GM12872 (cell line): Measurements from ENCODE around the gene PLEKHG4.

ENCODE experiments used
- TF ChIP-seq, protein P1 (sequence below): IDR thresholded peaks from 3 replicates; pipeline ENCODE4 v1.5.1; 2011; ENCODE audit warnings: low read depth, mild to moderate bottlenecking, low read length, moderate library complexity; ENCODE audit not compliant: insufficient read depth

The PLEKHG4 gene

DNA sequence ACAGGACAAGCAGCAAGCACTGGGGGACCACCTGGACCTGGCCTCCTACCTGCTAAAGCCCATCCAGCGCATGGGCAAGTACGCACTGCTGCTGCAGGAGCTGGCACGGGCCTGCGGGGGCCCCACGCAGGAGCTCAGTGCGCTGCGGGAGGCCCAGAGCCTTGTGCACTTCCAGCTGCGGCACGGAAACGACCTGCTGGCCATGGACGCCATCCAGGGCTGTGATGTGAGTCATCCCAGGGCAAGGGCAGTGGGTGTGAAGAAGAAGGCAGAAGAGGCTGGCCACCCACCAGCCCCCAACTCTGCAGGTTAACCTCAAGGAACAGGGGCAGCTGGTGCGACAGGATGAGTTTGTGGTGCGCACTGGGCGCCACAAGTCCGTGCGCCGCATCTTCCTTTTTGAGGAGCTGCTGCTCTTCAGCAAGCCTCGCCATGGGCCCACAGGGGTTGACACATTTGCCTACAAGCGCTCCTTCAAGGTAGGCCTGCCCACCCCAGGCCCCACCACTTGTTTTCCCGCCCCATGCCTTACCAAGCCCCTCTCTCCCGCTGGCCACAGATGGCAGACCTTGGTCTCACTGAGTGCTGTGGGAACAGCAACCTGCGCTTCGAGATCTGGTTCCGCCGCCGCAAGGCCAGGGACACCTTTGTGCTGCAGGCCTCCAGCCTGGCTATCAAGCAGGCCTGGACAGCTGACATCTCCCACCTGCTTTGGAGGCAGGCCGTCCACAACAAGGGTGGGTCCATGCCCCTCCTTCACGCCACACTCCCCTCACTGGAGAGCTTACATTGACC lies 7.3 kb downstream of the PLEKHG4 start:
- TF ChIP-seq, protein P1, sequence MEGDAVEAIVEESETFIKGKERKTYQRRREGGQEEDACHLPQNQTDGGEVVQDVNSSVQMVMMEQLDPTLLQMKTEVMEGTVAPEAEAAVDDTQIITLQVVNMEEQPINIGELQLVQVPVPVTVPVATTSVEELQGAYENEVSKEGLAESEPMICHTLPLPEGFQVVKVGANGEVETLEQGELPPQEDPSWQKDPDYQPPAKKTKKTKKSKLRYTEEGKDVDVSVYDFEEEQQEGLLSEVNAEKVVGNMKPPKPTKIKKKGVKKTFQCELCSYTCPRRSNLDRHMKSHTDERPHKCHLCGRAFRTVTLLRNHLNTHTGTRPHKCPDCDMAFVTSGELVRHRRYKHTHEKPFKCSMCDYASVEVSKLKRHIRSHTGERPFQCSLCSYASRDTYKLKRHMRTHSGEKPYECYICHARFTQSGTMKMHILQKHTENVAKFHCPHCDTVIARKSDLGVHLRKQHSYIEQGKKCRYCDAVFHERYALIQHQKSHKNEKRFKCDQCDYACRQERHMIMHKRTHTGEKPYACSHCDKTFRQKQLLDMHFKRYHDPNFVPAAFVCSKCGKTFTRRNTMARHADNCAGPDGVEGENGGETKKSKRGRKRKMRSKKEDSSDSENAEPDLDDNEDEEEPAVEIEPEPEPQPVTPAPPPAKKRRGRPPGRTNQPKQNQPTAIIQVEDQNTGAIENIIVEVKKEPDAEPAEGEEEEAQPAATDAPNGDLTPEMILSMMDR: no peak

DNA sequence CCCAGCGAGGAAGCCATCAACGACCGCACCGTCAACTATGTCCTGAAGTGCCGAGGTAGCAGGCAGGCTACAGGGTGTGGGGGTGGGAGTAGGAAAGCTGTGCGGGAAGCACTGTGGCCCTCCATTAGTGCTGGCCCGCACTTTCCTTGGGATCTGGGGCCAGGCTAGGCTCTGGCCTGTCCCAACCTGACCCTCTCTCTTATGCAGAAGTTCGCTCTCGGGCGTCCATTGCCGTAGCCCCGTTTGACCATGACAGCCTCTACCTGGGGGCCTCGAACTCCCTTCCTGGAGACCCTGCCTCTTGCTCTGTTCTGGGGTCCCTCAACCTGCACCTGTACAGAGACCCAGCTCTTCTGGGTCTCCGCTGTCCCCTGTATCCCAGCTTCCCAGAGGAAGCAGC lies 8.6 kb downstream of the PLEKHG4 start:
- TF ChIP-seq, protein P1: no peak

DNA sequence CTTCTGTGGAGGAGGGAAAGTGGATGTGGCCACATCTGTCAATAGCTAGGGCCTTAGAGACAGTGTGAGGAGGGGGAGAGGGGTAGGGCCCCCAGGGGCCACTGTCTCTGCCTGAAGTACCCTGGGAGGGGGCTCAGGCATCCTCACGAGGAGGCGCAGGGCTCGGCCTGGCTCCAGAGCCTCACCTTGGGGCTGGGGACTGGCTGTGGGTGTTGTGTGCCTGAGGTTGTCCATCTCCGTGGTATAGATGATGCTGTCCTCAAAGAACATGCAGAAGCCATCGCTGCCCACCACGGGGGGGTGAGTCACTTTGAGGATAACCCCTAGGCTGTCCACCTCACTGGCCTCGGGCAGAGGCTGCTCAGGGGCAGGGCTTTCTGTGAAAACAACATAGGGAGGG lies 12.1 kb downstream of the PLEKHG4 start:
- TF ChIP-seq, protein P1: no peak

DNA sequence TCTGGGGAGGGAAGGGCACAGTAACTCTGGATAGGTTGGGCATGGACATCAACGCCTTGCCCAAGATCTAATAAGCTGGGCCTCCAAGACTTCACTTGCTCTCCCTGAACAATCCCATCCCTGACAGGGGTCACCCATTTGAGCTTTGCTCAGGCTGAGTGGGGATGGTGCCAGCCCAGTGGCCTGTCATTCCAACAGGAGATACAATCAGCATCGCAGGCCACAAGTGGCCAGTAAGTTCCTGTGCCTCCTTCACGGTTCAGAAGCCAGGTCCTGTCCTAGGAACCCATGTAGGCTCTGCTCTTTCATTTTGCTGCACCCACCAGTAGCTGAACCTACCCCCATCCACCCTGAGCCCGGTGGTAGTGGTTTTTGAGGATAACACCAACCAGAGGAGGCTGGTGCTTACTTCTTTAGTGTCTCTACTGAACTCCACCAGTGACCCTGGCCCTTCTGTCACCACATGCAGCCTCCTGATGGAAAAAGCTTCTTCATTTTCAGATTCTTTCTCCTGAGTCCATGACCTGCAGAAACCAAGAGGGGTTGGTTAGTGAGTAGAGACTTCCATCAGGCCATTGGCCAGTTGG lies 14.9 kb downstream of the PLEKHG4 start:
- TF ChIP-seq, protein P1: no peak

DNA sequence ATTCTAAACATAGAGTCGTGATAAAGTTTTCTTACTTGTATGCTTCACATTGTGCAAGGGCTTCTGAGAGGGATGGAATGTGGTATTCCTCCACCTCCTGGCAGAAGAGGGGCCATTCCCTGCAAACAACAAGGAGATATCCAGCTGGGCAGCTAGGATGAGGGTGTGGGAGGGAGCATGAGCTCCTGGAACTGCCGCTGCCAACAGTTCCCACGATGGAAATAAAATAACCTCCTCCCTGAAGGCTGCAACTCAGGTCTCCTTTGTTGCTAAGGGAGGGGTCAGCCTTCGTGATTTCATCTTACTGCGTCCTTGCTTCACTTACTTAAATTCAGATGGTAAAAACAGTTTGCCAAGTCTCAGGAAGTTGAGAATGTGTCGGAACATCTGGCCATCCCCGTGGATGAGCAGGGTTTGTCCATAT lies 15.6 kb downstream of the PLEKHG4 start:
- TF ChIP-seq, protein P1: no peak

DNA sequence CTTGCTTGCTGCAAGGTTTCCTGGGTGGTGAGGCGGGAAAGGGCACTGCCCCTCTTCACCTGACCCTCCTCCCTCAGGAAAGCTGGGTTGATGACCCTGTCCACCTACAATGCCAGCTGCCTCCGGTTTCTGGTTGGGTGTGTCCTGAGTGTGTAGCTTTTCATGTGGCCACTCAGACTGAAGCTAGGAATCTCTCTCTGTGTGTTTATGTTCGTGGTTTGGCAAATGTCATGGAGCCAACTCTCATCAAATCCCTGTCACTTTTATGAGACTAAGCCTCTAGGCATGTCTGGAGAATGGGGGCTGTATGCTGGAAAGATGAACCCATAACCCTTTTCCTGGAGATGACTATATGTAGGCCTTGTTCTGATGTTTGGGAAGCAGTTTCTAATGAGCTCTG lies 17.1 kb downstream of the PLEKHG4 start:
- TF ChIP-seq, protein P1: no peak

DNA sequence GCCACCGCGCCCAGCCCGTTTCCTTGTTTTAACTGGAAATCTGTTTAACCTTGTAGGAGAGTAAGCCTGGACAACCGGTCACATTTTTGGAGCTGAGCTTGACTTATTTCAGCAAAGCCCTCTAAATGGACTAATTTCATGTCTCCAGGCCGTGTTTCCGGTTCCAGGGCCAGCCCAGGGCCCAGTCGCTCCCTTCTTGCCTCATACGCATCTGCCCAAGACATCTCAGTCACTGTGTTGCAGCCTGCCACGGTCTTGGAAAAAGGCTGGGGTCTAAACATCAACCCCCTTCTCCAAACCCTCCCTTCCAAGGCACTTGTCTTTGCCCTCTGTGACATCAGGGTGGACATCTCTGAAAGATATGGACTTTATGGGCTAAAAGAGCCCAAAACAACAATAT lies 18.9 kb downstream of the PLEKHG4 start:
- TF ChIP-seq, protein P1: no peak
